Stomach (tissue), 9 donors: ENCODE results near the gene CNRIP1. TPM values are rescaled to one million over a fixed set of nuclear protein-coding genes. Genes with fewer than 3 reads are reported as not detected.

ENCODE experiments used
- DNase-seq, 2 donors: peaks; one replicate each; pipeline versions ENCODE4 v3.0.0 to v3.0.0-alpha.2; 2013 to 2019
- H3K27ac ChIP-seq, 5 donors: fragments of 200-600 bp in 4 of 5; sonication (generic) in 4 of 5; one replicate each; pipeline ENCODE4 v1.5.1; 2013 to 2019; ENCODE audit warnings: mild to moderate bottlenecking in 1 of 5, moderate library complexity in 1 of 5
- H3K27me3 ChIP-seq, 3 donors: fragments of 200-600 bp; sonication (generic); one replicate each; pipeline ENCODE4 v1.5.1; 2017 to 2019; ENCODE audit warnings: mixed run types in 1 of 3
- H3K36me3 ChIP-seq, 4 donors: fragments of 200-600 bp; sonication (generic); 1 replicate in 3 of 4; 2 replicates in 1 of 4; pipeline ENCODE4 v1.5.1; 2016 to 2019
- H3K4me1 ChIP-seq, 4 donors: fragments of 200-600 bp; sonication (generic); one replicate each; pipeline ENCODE4 v1.5.1; 2016 to 2019
- H3K4me3 ChIP-seq, 4 donors: fragments of 200-600 bp; sonication (generic) in 3 of 4; one replicate each; pipeline ENCODE4 v1.5.1; 2016 to 2019; ENCODE audit warnings: mild to moderate bottlenecking in 1 of 4
- H3K9me3 ChIP-seq, 4 donors: fragments of 200-600 bp; sonication (generic); one replicate each; pipeline ENCODE4 v1.5.1; 2016 to 2019
- EP300 ChIP-seq: sonication (generic); formaldehyde crosslinking; IDR thresholded peaks from one replicate; pipeline ENCODE4 v1.6.1; 2017; ENCODE audit warnings: antibody characterized with exemption
- POLR2A ChIP-seq, 4 donors: fragments of 450-650 bp; IDR thresholded peaks; one replicate each; pipeline ENCODE4 v1.6.1; 2016; ENCODE audit warnings: antibody characterized with exemption in 4 of 4, control low read depth in 2 of 4, mild to moderate bottlenecking in 1 of 4, moderate library complexity in 1 of 4
- POLR2AphosphoS5 ChIP-seq, 3 donors: sonication (generic); formaldehyde crosslinking; IDR thresholded peaks; one replicate each; pipeline ENCODE4 v1.6.1; 2016; ENCODE audit warnings: antibody characterized with exemption in 3 of 3
- WGBS, 5 donors: extraction: QIAGEN DNeasy Blood & Tissue Kit in 3 of 5; methylation state at CpG; one replicate each; pipeline versions ENCODE4 v1.1.5 to v1.1.7; 2013 to 2018; 5-methylcytosine and 5-hydroxymethylcytosine counted together
- intact Hi-C: fragments of 100-400 bp; cut with DNase I; formaldehyde crosslinking; loops from one replicate; pipeline ENCODE4 v1.15.1; 2023; ENCODE audit warnings: low total_unique reads
- polyA plus RNA-seq, 3 donors: library from polyadenylated mRNA; stranded (reverse); fragments of 200-250 nt; gene quantifications; one replicate each; pipeline ENCODE4 v1.2.3, GENCODE V29; 2013
- total RNA-seq, 5 donors: library from RNA; depleted of rRNA; stranded (reverse); fragments of >200 nt; gene quantifications; one replicate each; pipeline versions ENCODE4 v1.1.0 to v1.2.3, GENCODE V29; 2014 to 2016
- TF ChIP-seq, protein P1 (sequence below), 7 experiments: fragments of 450-650 bp in 4 of 7; fragments of 200-600 bp in 3 of 7; sonication (generic) in 3 of 7; IDR thresholded peaks; one replicate each; pipeline ENCODE4 v1.5.1; 2016 to 2019; ENCODE audit warnings: antibody characterized with exemption in 7 of 7, control low read depth in 2 of 7, mild to moderate bottlenecking in 1 of 7
- donor health status: healthy with polysubstance abuse.
- donor health status: Bipolar disorder and iron deficiency.
- donor health status: healthy.

The CNRIP1 gene
- total and polyA plus RNA-seq, 8 donors, result 6.2 to 107 (median 21.4) TPM; not detected in 1

DNA sequence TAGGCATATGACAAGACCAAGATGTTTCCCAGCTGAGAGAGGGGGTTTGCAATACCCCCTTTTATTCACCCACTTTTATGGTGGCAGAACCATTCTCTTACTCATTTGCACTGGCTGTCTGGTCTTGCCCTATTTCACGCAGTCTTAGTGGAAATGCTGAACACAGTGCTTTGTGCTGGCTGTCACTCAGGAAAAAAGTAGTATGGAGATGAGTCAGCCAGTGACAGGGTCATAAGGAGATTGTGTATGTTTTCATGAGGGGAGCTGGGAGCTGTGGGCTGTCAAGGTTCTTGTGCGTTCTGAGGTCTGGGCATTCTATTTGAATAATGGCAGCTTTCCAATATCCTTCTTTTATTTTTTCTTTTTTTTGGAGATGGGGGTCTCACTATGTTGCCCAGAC is 10.9 kb upstream of the CNRIP1 start:
- no peak for TF ChIP-seq POLR2AphosphoS5 (IDR thresholded peaks at IDR 0.05)
- TF ChIP-seq, protein P1, sequence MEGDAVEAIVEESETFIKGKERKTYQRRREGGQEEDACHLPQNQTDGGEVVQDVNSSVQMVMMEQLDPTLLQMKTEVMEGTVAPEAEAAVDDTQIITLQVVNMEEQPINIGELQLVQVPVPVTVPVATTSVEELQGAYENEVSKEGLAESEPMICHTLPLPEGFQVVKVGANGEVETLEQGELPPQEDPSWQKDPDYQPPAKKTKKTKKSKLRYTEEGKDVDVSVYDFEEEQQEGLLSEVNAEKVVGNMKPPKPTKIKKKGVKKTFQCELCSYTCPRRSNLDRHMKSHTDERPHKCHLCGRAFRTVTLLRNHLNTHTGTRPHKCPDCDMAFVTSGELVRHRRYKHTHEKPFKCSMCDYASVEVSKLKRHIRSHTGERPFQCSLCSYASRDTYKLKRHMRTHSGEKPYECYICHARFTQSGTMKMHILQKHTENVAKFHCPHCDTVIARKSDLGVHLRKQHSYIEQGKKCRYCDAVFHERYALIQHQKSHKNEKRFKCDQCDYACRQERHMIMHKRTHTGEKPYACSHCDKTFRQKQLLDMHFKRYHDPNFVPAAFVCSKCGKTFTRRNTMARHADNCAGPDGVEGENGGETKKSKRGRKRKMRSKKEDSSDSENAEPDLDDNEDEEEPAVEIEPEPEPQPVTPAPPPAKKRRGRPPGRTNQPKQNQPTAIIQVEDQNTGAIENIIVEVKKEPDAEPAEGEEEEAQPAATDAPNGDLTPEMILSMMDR (IDR thresholded peaks at IDR 0.05), result no peak
- TF ChIP-seq EP300, result no peak
- no peak for TF ChIP-seq POLR2A (IDR thresholded peaks at IDR 0.05)
- intact Hi-C loops, result no loop called here
- Histone ChIP-seq H3K4me1 (no peaks in the 10 kb centered on the region), H3K4me3 (no peak overlapping the region), H3K9me3 (no peaks in the 10 kb centered on the region), H3K27ac (no peak overlapping the region), H3K27me3 (peaks cover 0 to 16% (median 0%) of the 10 kb centered on the region in 3 donors), H3K36me3 (no peaks in the 10 kb centered on the region)
- DNase-seq, result no peak
- WGBS, 5 donors, result 62 to 82% (median 71%) methylated on average over 2 of the region's 2 CpGs

DNA sequence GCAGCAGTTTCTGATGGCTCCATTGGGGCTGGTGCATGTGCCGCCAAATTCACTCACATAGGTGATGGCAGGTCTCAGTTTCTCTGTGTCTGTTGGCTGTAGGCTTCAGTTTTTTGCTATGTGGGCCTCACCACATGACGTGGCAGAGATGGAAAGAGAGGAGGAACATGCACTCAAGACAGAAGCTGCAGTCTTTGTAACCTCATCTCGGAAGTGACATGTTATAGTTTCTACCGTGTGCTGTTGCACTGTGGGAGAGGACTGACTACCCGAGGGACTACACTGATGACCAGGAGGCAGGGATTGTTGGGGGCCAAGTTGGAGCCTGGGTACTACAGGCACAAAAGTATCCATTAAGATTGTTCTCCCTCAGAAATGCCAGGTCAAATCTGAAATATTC is 9.2 kb upstream of the CNRIP1 start:
- Histone ChIP-seq H3K9me3 (no peaks in the 10 kb centered on the region), H3K36me3 (no peaks in the 10 kb centered on the region), H3K27me3 (peaks cover 0 to 16% (median 0%) of the 10 kb centered on the region in 3 donors), H3K27ac (no peak overlapping the region), H3K4me1 (no peaks in the 10 kb centered on the region), H3K4me3 (no peak overlapping the region)
- intact Hi-C loops, result no loop called here
- no peak for DNase-seq
- no peak for TF ChIP-seq POLR2AphosphoS5 (IDR thresholded peaks at IDR 0.05)
- TF ChIP-seq, protein P1 (IDR thresholded peaks at IDR 0.05), result no peak
- TF ChIP-seq POLR2A (IDR thresholded peaks at IDR 0.05), result no peak
- no peak for TF ChIP-seq EP300
- 61 to 77% (median 74%) methylated on average over 5 of the region's 5 CpGs for WGBS, 5 donors

DNA sequence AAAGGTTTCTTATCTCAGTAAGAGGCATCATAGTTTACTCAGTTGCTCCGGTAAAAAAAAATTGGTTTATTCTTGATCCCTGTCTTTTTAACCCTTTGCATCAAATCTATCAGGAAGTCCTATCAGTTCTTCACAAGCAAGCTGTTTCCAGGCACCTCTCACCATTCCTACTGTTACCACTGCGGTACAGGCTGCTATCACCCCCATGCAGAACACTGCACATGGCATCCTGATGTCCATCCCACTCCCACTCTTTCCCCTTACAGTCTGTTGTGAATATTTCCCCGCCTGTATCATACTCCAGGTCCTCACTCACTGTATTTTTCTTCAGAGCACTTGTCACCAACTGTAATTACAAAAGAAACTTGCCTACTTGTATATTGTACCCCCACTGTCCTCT is 5.3 kb upstream of the CNRIP1 start:
- Histone ChIP-seq H3K36me3 (no peaks in the 10 kb centered on the region), H3K27ac (no peak overlapping the region), H3K27me3 (peaks cover 0 to 20% (median 7%) of the 10 kb centered on the region in 3 donors), H3K4me1 (peaks cover under 1 to 7% (median 4%) of the 10 kb centered on the region in 4 donors), H3K4me3 (no peak overlapping the region), H3K9me3 (no peaks in the 10 kb centered on the region)
- no peak for TF ChIP-seq POLR2A (IDR thresholded peaks at IDR 0.05)
- WGBS, 5 donors, result 65 to 71% (median 68%) methylated on average over 3 of the region's 3 CpGs
- DNase-seq, result no peak
- intact Hi-C loops, result no loop called here

DNA sequence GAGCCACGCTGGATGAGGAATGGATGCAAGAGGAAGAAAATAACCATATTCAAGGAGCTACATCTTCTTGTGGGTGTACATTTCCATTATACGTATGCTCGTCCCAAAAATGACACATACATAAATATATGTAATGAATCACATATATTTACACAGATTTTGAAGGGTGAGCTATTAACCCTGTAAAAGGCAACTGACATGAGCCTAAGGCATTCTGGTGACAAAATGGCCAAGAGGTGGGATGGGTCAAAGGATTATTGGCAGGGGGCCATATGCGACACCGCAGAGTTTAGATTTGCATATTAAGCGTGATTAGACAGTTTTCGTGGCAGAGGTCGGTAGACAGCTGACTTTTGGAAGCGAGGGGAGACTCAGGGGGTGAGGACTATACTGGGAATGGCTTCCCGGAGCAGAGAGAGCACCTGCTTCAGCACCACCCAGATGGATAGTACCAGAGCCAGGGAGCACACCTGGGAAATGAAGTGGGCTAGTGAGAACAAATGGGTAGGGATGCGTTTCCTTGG is 431 bp upstream of the CNRIP1 start:
- H3K4me3 ChIP-seq, result peak overlapping the region; percentile 64 to 70 (median 68)

More for the DNA sequence above, 431 bp upstream of the CNRIP1 start:
- TF ChIP-seq POLR2AphosphoS5 (IDR thresholded peaks at IDR 0.05), result no peak
- TF ChIP-seq EP300, result no peak
- TF ChIP-seq, protein P1 (IDR thresholded peaks at IDR 0.05), result no peak
- no peak for TF ChIP-seq POLR2A (IDR thresholded peaks at IDR 0.05)
- H3K36me3 ChIP-seq, result peaks cover 0 to 7% (median 4%) of the 10 kb centered on the region in 4 donors
- peak overlapping the region; percentile 84 to 94 (median 88) for H3K27ac ChIP-seq
- 5 to 8% (median 7%) methylated on average over 11 of the region's 11 CpGs for WGBS, 5 donors
- peaks cover 3 to 32% (median 22%) of the 10 kb centered on the region in 4 donors for H3K4me1 ChIP-seq
- H3K27me3 ChIP-seq, result peaks cover 0 to 31% (median 28%) of the 10 kb centered on the region in 3 donors
- no peaks in the 10 kb centered on the region for H3K9me3 ChIP-seq
- intact Hi-C loops, result no loop called here
- DNase-seq, result peak in 1 of 2 donors; percentile 68
